PC-9 (cell line): Measurements from ENCODE around the gene CMBL. TPM values are rescaled to one million over a fixed set of nuclear protein-coding genes. Genes with fewer than 3 reads are reported as not detected.
"Not testable (repeated sequence)": the region's sequence is repeated elsewhere in the genome, so short reads cannot be mapped to it uniquely, and the experiment has no call there.

Source experiments
- BruUV-seq: library from RNA; stranded (reverse); fragments of 400-500 nt; replicated peaks from 2 replicates; lab custom pipeline; 2021; lab: Mats Ljungman, UMichigan
- CTCF ChIA-PET: fragments of 300-600 bp; sonication (Branson Sonifier 250); formaldehyde crosslinking; loops from one replicate; lab custom pipeline; 2022; ENCODE audit warnings: antibody characterized with exemption; lab: Charles Lee
- POLR2A ChIA-PET: fragments of 300-600 bp; sonication (Branson Sonifier 250); formaldehyde crosslinking; loops from one replicate; lab custom pipeline; 2022; ENCODE audit warnings: antibody characterized with exemption; ENCODE audit not compliant: unreplicated experiment; lab: Charles Lee
- DNase-seq, 2 experiments: peaks; one replicate each; pipeline versions ENCODE4 v3.0.0 to v3.0.0-alpha.2; 2015 to 2022; ENCODE audit warnings: mixed read lengths in 1 of 2
- H2AFZ ChIP-seq: fragments of 200-600 bp; sonication (generic); 2 replicates; pipeline ENCODE4 v1.8.1; 2017; ENCODE audit warnings: antibody characterized with exemption
- H3F3A ChIP-seq: fragments of 200-600 bp; sonication (generic); 2 replicates; pipeline ENCODE4 v1.8.1; 2017; ENCODE audit warnings: antibody characterized with exemption, mild to moderate bottlenecking, low read depth; ENCODE audit not compliant: insufficient read depth
- H3K27ac ChIP-seq: fragments of 200-600 bp; sonication (generic); 2 replicates; pipeline ENCODE4 v1.6.1; 2016; ENCODE audit warnings: mixed run types
- H3K27me3 ChIP-seq: fragments of 200-600 bp; sonication (generic); 2 replicates; pipeline ENCODE4 v1.6.1; 2016; ENCODE audit warnings: low read depth, mixed run types; ENCODE audit not compliant: insufficient read depth
- H3K36me3 ChIP-seq: fragments of 200-600 bp; sonication (generic); 2 replicates; pipeline ENCODE4 v1.6.1; 2016; ENCODE audit warnings: low read depth, mixed run types
- H3K4me1 ChIP-seq: fragments of 200-600 bp; sonication (generic); replicated peaks from 2 replicates; pipeline ENCODE4 v1.6.1; 2016; ENCODE audit warnings: mixed run types; ENCODE audit not compliant: insufficient read depth
- H3K4me2 ChIP-seq: fragments of 200-600 bp; sonication (generic); 2 replicates; pipeline ENCODE4 v1.6.1; 2017; ENCODE audit warnings: mixed run types
- H3K4me3 ChIP-seq: fragments of 200-600 bp; sonication (generic); 2 replicates; pipeline ENCODE4 v1.6.1; 2016; ENCODE audit warnings: mixed run types
- H3K79me2 ChIP-seq: fragments of 200-600 bp; sonication (generic); 2 replicates; pipeline ENCODE4 v1.6.1; 2017; ENCODE audit warnings: low read depth, mixed run types
- H3K9me2 ChIP-seq: fragments of 200-600 bp; sonication (generic); 2 replicates; pipeline ENCODE4 v1.8.1; 2017; ENCODE audit warnings: mild to moderate bottlenecking; ENCODE audit not compliant: insufficient read depth
- H3K9me3 ChIP-seq: fragments of 200-600 bp; sonication (generic); 2 replicates; pipeline ENCODE4 v1.8.1; 2016; ENCODE audit warnings: low read depth; ENCODE audit not compliant: insufficient read depth
- H4K20me1 ChIP-seq: fragments of 200-600 bp; sonication (generic); 2 replicates; pipeline ENCODE4 v1.8.1; 2017; ENCODE audit not compliant: insufficient read depth
- CTCF ChIP-seq: fragments of 200-600 bp; sonication (generic); conservative IDR thresholded peaks from 2 replicates; pipeline ENCODE4 v1.6.1; 2017; ENCODE audit warnings: mixed run types, antibody characterized with exemption, mild to moderate bottlenecking, moderate library complexity
- EZH2 ChIP-seq: fragments of 200-600 bp; sonication (generic); IDR thresholded peaks from 2 replicates; pipeline ENCODE4 v1.8.0; 2017; ENCODE audit warnings: antibody characterized with exemption, low read depth
- intact Hi-C: fragments of 100-400 bp; cut with micrococcal nuclease; formaldehyde crosslinking; loops from one replicate; pipeline ENCODE4 v1.10.0; 2022; ENCODE audit not compliant: unreplicated experiment
- total RNA-seq: library from RNA; stranded (reverse); gene quantifications from 2 replicates; pipeline ENCODE4 v1.2.3, GENCODE V29; 2021

CMBL gene
- total RNA-seq, 1 experiment from 2014 or later, result 286 TPM

- ChIA-PET CTCF (no interaction called here), POLR2A (interaction anchor here (1.0 kb wide), 1 partner anchor 12 kb away, joined by 9 read pairs; no protein-coding TSS in a partner anchor)
- DNase-seq, result no peak
- H3K36me3 ChIP-seq, result no peaks in the 10 kb centered on the region
- H3F3A ChIP-seq, result peaks cover 5% of the 10 kb centered on the region; the same call in 1 of the 2 replicates
- no peaks in the 10 kb centered on the region for H3K79me2 ChIP-seq
- no peak overlapping the region for H3K27ac ChIP-seq
- intact Hi-C loops, result no loop called here
- no peaks in the 10 kb centered on the region for H4K20me1 ChIP-seq
- no peaks in the 10 kb centered on the region; the same call in 1 of the 2 replicates for H3K9me3 ChIP-seq
- H3K9me2 ChIP-seq, result no peaks in the 10 kb centered on the region
- no peak overlapping the region for H3K4me3 ChIP-seq
- no peak overlapping the region for H3K4me2 ChIP-seq
- no TSS peak for BruUV-seq
- no peak for TF ChIP-seq EZH2
- no peak for TF ChIP-seq CTCF
- peaks cover 5% of the 10 kb centered on the region for H3K4me1 ChIP-seq
- H2AFZ ChIP-seq, result no peak overlapping the region
- no peaks in the 10 kb centered on the region for H3K27me3 ChIP-seq
These were observed 8.3 kb upstream of the CMBL start for GRCh38 chr5:10315824-10316509.

GRCh38 chr5:10315201-10315600, 7.5 kb upstream of the CMBL start:
- Histone ChIP-seq H3K79me2 (no peaks in the 10 kb centered on the region), H3K9me2 (no peaks in the 10 kb centered on the region), H3K9me3 (no peaks in the 10 kb centered on the region; the same call in 1 of the 2 replicates), H3K4me1 (peaks cover 11% of the 10 kb centered on the region), H2AFZ (no peak overlapping the region), H3K4me2 (no peak overlapping the region), H3K27ac (no peak overlapping the region), H3F3A (peaks cover 13% of the 10 kb centered on the region; the same call in 1 of the 2 replicates), H3K4me3 (no peak overlapping the region), H3K36me3 (no peaks in the 10 kb centered on the region), H4K20me1 (no peaks in the 10 kb centered on the region), H3K27me3 (no peaks in the 10 kb centered on the region)
- POLR2A ChIA-PET, result interaction anchor here (1.0 kb wide), 1 partner anchor 11 kb away, joined by 9 read pairs; no protein-coding TSS in a partner anchor
- TF ChIP-seq CTCF, result no peak
- TF ChIP-seq EZH2, result no peak
- intact Hi-C loops, result no loop called here
- BruUV-seq, result no TSS peak
- no peak for DNase-seq
- CTCF ChIA-PET, result no interaction called here

- DNase-seq, result no peak
- peaks cover 4% of the 10 kb centered on the region for H3K79me2 ChIP-seq
- H2AFZ ChIP-seq, result no peak overlapping the region
- no peak overlapping the region for H3K27ac ChIP-seq
- no peaks in the 10 kb centered on the region for H4K20me1 ChIP-seq
- ChIA-PET CTCF (interaction anchor here (0.7 kb wide), 1 partner anchor 467 kb away, joined by 3 read pairs; no protein-coding TSS in a partner anchor), POLR2A (no interaction called here)
- intact Hi-C loops, result loop anchor here (2.0 kb wide), 1 partner anchor 21 kb away; no protein-coding TSS in a partner anchor
- H3K4me3 ChIP-seq, result no peak overlapping the region
- no TSS peak for BruUV-seq
- H3K27me3 ChIP-seq, result no peaks in the 10 kb centered on the region
- TF ChIP-seq EZH2 (no peak), CTCF (no peak)
- no peaks in the 10 kb centered on the region for H3K36me3 ChIP-seq
- H3F3A ChIP-seq, result peaks cover 30% of the 10 kb centered on the region
- no peak overlapping the region for H3K4me2 ChIP-seq
- H3K9me3 ChIP-seq, result no peaks in the 10 kb centered on the region; the same call in 1 of the 2 replicates
- no peaks in the 10 kb centered on the region for H3K9me2 ChIP-seq
- H3K4me1 ChIP-seq, result peaks cover 21% of the 10 kb centered on the region
These were observed 4.1 kb upstream of the CMBL start for GRCh38 chr5:10311595-10312425.

- peak overlapping the region; percentile 21 for H2AFZ ChIP-seq
- intact Hi-C loops, result loop anchor here (1.0 to 2.0 kb wide), 3 partner anchors 22 to 61 kb away; partner anchors contain the start of genes CCT5 and MARCHF6
- POLR2A ChIA-PET, result interaction anchor here (1.3 kb wide), 1 partner anchor 42 kb away, joined by 7 read pairs; the partner anchor contains the start of gene MARCHF6
- H3K27ac ChIP-seq, result peak overlapping the region; percentile 86
- H3K9me3 ChIP-seq, DNase-seq, CTCF ChIA-PET, BruUV-seq, H3K27me3 ChIP-seq, H3K36me3 ChIP-seq, H3K9me2 ChIP-seq, H3K4me3 ChIP-seq, H4K20me1 ChIP-seq: not testable (repeated sequence)
- peaks cover 28% of the 10 kb centered on the region for H3K4me1 ChIP-seq
- H3K79me2 ChIP-seq, result peaks cover 12% of the 10 kb centered on the region
- peaks cover 33% of the 10 kb centered on the region for H3F3A ChIP-seq
- H3K4me2 ChIP-seq, result peak overlapping the region; percentile 62
These were observed 3.3 kb upstream of the CMBL start for GRCh38 chr5:10310835-10311570.
